Activated T-helper 1 cell treated with Interleukin-2 at 50 U/mL for 16 hours (primary cell): Measurements from ENCODE around the gene PACS2.
"Not testable (repeated sequence)": the region's sequence is repeated elsewhere in the genome, so short reads cannot be mapped to it uniquely, and the experiment has no call there.

ENCODE experiments used
- DNase-seq: peaks from one replicate; pipeline ENCODE4 v3.0.0-alpha.2; 2020; ENCODE audit warnings: low read depth

PACS2 gene

GRCh38 chr14:105333020-105333490, 18.5 kb downstream of the PACS2 start:
- no peak for DNase-seq

- no peak for DNase-seq
Observed at GRCh38 chr14:105333613-105334364, 19.2 kb downstream of the PACS2 start.

GRCh38 chr14:105334383-105335230, 20.1 kb downstream of the PACS2 start:
- no peak for DNase-seq

DNA sequence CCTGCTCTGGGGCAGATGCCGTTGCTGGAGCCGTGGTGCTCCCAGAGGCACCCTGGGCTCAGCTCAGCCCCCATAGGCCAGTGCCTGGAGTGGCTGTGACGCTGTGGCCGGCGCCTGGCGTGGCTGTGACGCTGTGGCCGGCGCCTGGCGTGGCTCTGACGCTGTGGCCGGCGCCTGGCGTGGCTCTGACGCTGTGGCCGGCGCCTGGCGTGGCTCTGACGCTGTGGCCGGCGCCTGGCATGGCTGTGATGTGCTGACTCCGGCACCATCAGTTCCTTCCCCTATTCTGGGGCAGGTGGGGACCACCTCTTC, 20.6 kb downstream of the PACS2 start:
- DNase-seq, result not testable (repeated sequence)

DNA sequence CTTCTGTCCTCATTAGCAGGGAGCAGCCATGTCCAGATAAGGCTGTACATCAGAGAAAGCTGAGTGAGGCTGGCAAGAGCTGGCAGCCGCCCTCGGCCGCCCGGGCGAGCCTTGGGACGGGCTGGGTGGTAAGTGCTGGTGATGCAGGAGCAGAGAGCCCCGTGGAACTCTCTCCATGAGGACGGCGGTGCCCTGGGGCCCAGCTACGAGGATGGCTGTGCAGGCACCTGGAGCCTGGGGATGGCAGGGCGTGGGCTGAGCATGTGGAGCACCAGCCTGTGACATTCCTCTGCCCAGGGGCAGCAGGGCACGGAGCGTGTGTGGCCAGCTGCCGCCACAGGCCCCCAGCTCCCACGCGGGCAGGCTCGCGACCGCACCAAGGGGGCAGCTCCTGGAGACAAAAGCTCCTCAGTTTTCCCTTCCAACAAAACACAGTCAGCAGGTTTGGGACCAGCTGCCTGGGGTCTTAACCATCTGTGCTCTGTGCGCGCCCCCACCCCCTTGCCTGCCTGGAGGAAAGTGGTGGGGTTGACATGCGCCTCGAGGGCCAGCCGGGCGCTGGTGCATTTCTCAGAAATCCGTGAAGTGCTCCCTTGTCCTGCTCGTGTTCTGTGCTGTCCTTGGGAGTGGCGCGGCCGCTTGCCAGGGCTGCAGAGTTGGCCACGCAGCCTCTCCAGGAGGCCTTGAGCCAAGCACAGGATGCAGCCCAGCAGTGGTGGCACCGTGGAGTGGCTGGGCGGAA, 21.4 kb downstream of the PACS2 start:
- no peak for DNase-seq

GRCh38 chr14:105336477-105337287, 22.1 kb downstream of the PACS2 start:
- DNase-seq, result no peak

DNA sequence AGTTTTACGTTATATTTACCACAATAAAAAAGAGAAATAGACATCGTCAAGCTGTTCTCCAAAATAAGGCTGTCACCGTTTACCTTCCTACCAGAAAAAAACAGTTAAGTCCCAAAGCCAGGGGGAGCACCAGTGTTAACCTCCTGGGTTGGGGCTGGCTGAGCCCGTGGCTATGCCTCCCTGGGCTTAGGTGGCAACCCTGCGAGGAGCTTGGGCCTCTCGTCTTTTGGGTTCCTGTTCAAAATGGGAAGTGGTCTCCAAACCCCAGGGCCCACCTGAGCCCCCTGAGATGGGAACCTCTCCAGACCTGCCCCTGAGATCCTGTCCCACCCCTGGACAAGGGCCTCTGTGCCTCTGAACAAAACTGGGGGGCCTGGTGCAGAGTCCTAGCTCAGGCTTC, 22.9 kb downstream of the PACS2 start:
- DNase-seq, result no peak

DNA sequence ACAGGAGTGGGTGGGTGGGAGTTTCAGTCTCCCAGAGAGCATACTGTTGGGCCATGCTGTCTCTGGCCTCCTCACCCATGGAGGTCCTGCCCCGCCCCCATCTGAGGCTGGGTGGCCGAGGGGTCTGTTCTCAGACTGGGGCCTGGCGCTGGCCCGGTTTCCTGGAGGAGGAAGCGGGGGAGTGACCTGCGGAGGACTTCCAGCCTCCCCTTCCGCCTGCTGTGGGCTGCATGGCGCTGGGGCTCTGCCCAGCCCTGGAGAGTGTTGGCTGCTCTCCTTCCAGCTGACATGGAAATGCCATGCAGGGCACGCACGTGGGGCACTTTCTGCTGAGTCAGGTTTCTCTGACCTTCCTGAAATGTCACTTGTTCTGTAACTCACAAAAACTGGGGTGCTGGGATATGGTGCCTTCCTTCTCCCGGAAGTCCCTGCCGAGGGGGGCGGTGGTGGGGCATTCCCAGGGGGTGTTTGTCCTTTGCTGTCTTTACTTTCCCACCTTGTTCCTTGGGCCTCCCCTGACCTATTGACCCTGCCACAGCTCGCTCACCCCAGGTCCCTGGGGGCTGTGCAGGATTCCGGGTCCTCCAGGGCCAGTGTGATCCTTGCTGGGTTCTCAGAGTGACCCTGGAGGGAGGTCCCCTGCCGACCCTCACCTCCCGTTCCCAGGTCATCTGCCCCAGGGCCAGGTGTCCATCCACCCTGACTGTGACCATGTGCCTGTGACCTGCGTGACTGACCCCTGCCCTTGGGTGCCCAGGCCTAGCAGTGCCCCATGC, 23.6 kb downstream of the PACS2 start:
- DNase-seq, result no peak

- no peak for DNase-seq
Observed at GRCh38 chr14:105340821-105341733, 26.5 kb downstream of the PACS2 start.

DNA sequence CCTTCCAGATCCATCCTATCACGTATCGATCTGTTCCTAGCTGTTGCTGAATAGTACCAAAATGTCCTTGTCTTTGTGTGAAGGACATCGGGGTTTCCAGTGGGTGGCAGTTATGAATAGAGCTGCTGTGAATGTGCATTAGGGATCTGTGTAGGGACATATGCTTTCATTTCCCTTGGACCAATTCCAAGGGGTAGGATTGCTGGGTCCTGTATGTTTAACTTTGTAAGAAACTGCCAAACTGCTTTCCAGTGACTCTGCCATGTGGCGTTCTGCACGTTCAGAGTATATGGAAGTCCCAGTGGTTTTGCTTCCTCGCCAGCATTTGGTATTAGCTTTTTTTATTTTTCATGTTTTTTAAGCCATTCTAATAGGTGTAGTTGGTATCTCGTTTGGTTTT, 28.6 kb downstream of the PACS2 start:
- DNase-seq, result no peak

- no peak for DNase-seq
Observed at GRCh38 chr14:105346200-105346533, 31.6 kb downstream of the PACS2 start.

DNA sequence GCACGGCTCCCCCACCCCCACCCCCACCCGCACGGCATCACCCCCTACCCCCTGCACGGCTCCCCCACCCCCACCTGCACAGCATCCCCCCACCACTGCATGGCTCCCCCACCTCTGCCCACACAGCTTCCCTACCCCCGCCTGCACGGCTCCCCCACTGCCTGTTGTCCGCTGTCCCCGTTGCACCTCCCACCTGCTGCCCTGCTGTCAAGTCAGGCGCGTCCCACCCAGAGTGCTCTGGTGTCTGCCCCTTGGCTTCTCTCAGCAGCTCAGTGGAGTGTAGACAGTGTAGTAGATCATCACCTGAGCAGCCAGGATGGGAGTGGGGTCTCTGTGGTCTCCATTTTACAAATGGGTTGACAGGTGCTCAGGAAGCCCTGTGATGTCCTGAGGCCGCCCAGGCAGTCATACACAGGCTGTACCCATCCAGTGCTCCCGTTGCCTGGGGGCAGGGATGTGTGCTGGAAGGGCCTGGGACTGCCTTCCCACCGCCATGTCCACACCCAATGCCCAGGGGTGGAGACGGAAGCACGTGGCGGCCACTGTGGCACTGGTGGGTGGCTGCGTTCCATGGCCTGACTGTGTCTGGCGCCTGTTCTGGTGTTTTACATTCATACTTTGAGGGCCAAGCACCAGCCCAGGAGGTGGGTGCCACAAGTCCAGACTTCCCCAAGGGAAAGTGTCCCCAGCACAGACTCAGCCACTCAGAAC, 32.5 kb downstream of the PACS2 start:
- DNase-seq, result no peak

DNA sequence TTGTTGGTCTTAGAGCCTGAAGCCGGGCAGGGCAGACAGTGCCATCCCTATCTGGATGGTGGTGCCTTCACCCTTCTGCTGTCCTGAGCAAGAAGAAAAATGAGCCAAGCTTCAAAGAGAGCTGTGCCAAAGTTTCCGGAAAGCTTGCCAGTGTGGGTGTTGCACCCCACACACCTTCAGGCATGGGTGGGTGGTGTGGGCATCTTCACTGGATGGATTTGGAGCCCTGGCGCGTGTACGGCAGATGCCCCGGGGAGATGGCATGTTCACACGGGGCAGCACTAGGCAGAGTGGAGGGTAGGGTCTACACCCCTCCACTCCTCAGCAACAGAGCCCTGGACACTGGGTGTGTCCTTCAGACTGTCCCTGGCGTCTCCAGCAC, 33.0 kb downstream of the PACS2 start:
- DNase-seq, result no peak

- no peak for DNase-seq
Observed at GRCh38 chr14:105348169-105348944, 33.8 kb downstream of the PACS2 start.

DNA sequence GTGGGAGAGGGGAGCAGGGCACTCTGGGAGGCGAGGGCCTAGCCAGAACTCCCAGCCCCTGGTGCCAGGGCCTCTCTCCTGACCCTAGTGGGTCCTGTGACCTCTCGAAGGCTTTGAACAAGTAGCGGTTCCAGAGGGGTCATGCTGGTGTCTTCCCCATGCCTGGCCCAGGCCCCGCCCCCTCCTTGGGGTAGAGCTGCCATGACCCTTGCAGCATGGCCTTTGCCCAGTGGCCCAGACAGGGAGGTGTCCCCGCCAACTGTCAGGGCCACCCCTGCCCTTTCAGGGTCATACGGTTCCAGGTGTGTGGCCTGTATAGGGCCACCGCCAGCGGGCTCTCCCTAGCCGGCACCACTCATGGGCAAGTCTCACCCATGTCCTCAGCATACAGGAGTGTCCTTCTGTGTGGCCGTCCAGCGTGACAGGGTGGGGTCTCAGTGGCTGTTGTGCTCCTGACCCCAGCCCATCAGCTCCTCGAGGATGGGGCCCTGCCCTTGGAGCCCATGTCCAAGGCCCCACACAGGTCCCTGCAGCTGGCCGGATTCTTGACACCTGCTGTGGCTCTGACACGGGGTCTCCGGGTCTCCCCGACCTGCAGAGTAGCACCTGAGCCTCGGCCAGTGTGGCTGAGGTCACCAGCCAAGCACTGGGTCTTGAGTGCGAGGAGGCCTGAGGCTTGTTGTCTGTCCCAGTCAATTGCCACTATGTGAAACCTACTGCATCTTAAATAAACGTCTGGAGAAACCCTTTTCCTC, 34.6 kb downstream of the PACS2 start:
- DNase-seq, result no peak

- DNase-seq, result no peak
Observed at GRCh38 chr14:105349992-105350391, 35.4 kb downstream of the PACS2 start.

GRCh38 chr14:105350450-105351244, 36.1 kb downstream of the PACS2 start:
- DNase-seq, result no peak
